ENCODE results near the gene TVP23C.

The TVP23C gene

GRCh38 chr17:15492791-15493692, 70.2 kb downstream of the TVP23C start:
- no peaks in the 10 kb centered on the region for H3K36me3 Mint-ChIP-seq (ENCODE audit: low read depth)
- no peak overlapping the region for H3K4me3 Mint-ChIP-seq
- no peak overlapping the region for H3K27ac Mint-ChIP-seq
- peaks cover 9% of the 10 kb centered on the region for H3K4me1 Mint-ChIP-seq (ENCODE audit: low read depth)
- no peaks in the 10 kb centered on the region for H3K27me3 Mint-ChIP-seq
- H3K9me3 Mint-ChIP-seq, result no peaks in the 10 kb centered on the region

- Mint-ChIP-seq H3K4me1 (ENCODE audit: low read depth) (peaks cover 9% of the 10 kb centered on the region), H3K4me3 (no peak overlapping the region), H3K9me3 (no peaks in the 10 kb centered on the region), H3K27ac (no peak overlapping the region), H3K36me3 (ENCODE audit: low read depth) (peaks cover 3% of the 10 kb centered on the region), H3K27me3 (no peaks in the 10 kb centered on the region)
Measured at GRCh38 chr17:15492186-15492585, 71.1 kb downstream of the TVP23C start.

- Mint-ChIP-seq H3K27ac (no peak overlapping the region), H3K36me3 (ENCODE audit: low read depth) (peaks cover 3% of the 10 kb centered on the region), H3K9me3 (no peaks in the 10 kb centered on the region), H3K27me3 (no peaks in the 10 kb centered on the region), H3K4me1 (ENCODE audit: low read depth) (peaks cover 9% of the 10 kb centered on the region), H3K4me3 (no peak overlapping the region)
Measured at GRCh38 chr17:15490634-15491261, 72.5 kb downstream of the TVP23C start.

- peaks cover 9% of the 10 kb centered on the region for H3K4me1 Mint-ChIP-seq (ENCODE audit: low read depth)
- H3K4me3 Mint-ChIP-seq, result no peak overlapping the region
- H3K9me3 Mint-ChIP-seq, result no peaks in the 10 kb centered on the region
- no peak overlapping the region for H3K27ac Mint-ChIP-seq
- peaks cover 3% of the 10 kb centered on the region for H3K36me3 Mint-ChIP-seq (ENCODE audit: low read depth)
- H3K27me3 Mint-ChIP-seq, result no peaks in the 10 kb centered on the region
Measured at GRCh38 chr17:15488557-15488956, 74.7 kb downstream of the TVP23C start.

- Mint-ChIP-seq H3K4me3 (no peak overlapping the region), H3K36me3 (ENCODE audit: low read depth) (peaks cover 3% of the 10 kb centered on the region), H3K4me1 (ENCODE audit: low read depth) (no peaks in the 10 kb centered on the region), H3K27ac (no peak overlapping the region), H3K27me3 (no peaks in the 10 kb centered on the region), H3K9me3 (no peaks in the 10 kb centered on the region)
Measured at GRCh38 chr17:15485045-15485444, 78.2 kb downstream of the TVP23C start.

- Mint-ChIP-seq H3K4me3 (no peak overlapping the region), H3K9me3 (no peaks in the 10 kb centered on the region), H3K27ac (no peak overlapping the region), H3K36me3 (ENCODE audit: low read depth) (peaks cover 3% of the 10 kb centered on the region), H3K27me3 (no peaks in the 10 kb centered on the region), H3K4me1 (ENCODE audit: low read depth) (no peaks in the 10 kb centered on the region)
Measured at GRCh38 chr17:15483431-15483830, 79.9 kb downstream of the TVP23C start.

GRCh38 chr17:15482476-15482875, 80.8 kb downstream of the TVP23C start:
- H3K27ac Mint-ChIP-seq, result no peak overlapping the region

GRCh38 chr17:15481481-15481880, 81.8 kb downstream of the TVP23C start:
- Mint-ChIP-seq H3K27me3 (no peaks in the 10 kb centered on the region), H3K36me3 (ENCODE audit: low read depth) (no peaks in the 10 kb centered on the region), H3K4me3 (no peak overlapping the region), H3K27ac (no peak overlapping the region), H3K9me3 (no peaks in the 10 kb centered on the region), H3K4me1 (ENCODE audit: low read depth) (no peaks in the 10 kb centered on the region)

More at GRCh38 chr17:15482476-15482875, 80.8 kb downstream of the TVP23C start:
- no peak overlapping the region for H3K4me3 Mint-ChIP-seq
- no peaks in the 10 kb centered on the region for H3K9me3 Mint-ChIP-seq
- H3K36me3 Mint-ChIP-seq (ENCODE audit: low read depth), result peaks cover 1% of the 10 kb centered on the region
- no peaks in the 10 kb centered on the region for H3K27me3 Mint-ChIP-seq
- H3K4me1 Mint-ChIP-seq (ENCODE audit: low read depth), result no peaks in the 10 kb centered on the region

GRCh38 chr17:15480204-15480603, 83.1 kb downstream of the TVP23C start:
- Mint-ChIP-seq H3K9me3 (no peaks in the 10 kb centered on the region), H3K4me1 (ENCODE audit: low read depth) (no peaks in the 10 kb centered on the region), H3K27me3 (no peaks in the 10 kb centered on the region), H3K36me3 (ENCODE audit: low read depth) (peaks cover 3% of the 10 kb centered on the region), H3K4me3 (no peak overlapping the region), H3K27ac (no peak overlapping the region)

- no peaks in the 10 kb centered on the region for H3K9me3 Mint-ChIP-seq
- H3K27me3 Mint-ChIP-seq, result no peaks in the 10 kb centered on the region
- peaks cover 3% of the 10 kb centered on the region for H3K36me3 Mint-ChIP-seq (ENCODE audit: low read depth)
- no peaks in the 10 kb centered on the region for H3K4me1 Mint-ChIP-seq (ENCODE audit: low read depth)
- no peak overlapping the region for H3K4me3 Mint-ChIP-seq
- no peak overlapping the region for H3K27ac Mint-ChIP-seq
Measured at GRCh38 chr17:15479703-15480102, 83.6 kb downstream of the TVP23C start.

- Mint-ChIP-seq H3K9me3 (no peaks in the 10 kb centered on the region), H3K36me3 (ENCODE audit: low read depth) (peaks cover 9% of the 10 kb centered on the region), H3K4me1 (ENCODE audit: low read depth) (no peaks in the 10 kb centered on the region), H3K4me3 (no peak overlapping the region), H3K27ac (no peak overlapping the region), H3K27me3 (no peaks in the 10 kb centered on the region)
Measured at GRCh38 chr17:15478845-15479244, 84.4 kb downstream of the TVP23C start.

- Mint-ChIP-seq H3K27ac (no peak overlapping the region), H3K4me3 (no peak overlapping the region), H3K4me1 (ENCODE audit: low read depth) (no peaks in the 10 kb centered on the region), H3K27me3 (no peaks in the 10 kb centered on the region), H3K9me3 (no peaks in the 10 kb centered on the region), H3K36me3 (ENCODE audit: low read depth) (peaks cover 9% of the 10 kb centered on the region)
Measured at GRCh38 chr17:15475631-15476354, 87.5 kb downstream of the TVP23C start.

- Mint-ChIP-seq H3K4me1 (ENCODE audit: low read depth) (no peaks in the 10 kb centered on the region), H3K27me3 (no peaks in the 10 kb centered on the region), H3K9me3 (no peaks in the 10 kb centered on the region), H3K27ac (no peak overlapping the region), H3K36me3 (ENCODE audit: low read depth) (peaks cover 9% of the 10 kb centered on the region), H3K4me3 (no peak overlapping the region)
Measured at GRCh38 chr17:15472891-15473290, 90.4 kb downstream of the TVP23C start.

GRCh38 chr17:15470536-15470935, 92.7 kb downstream of the TVP23C start:
- no peaks in the 10 kb centered on the region for H3K27me3 Mint-ChIP-seq
- peaks cover 6% of the 10 kb centered on the region for H3K36me3 Mint-ChIP-seq (ENCODE audit: low read depth)
- no peak overlapping the region for H3K4me3 Mint-ChIP-seq
- no peaks in the 10 kb centered on the region for H3K4me1 Mint-ChIP-seq (ENCODE audit: low read depth)
- no peaks in the 10 kb centered on the region for H3K9me3 Mint-ChIP-seq
- H3K27ac Mint-ChIP-seq, result no peak overlapping the region

- no peak overlapping the region for H3K27ac Mint-ChIP-seq
- H3K4me1 Mint-ChIP-seq (ENCODE audit: low read depth), result no peaks in the 10 kb centered on the region
- H3K4me3 Mint-ChIP-seq, result no peak overlapping the region
- H3K36me3 Mint-ChIP-seq (ENCODE audit: low read depth), result peaks cover under 1% of the 10 kb centered on the region
- H3K27me3 Mint-ChIP-seq, result no peaks in the 10 kb centered on the region
- H3K9me3 Mint-ChIP-seq, result no peaks in the 10 kb centered on the region
Measured at GRCh38 chr17:15469260-15469659, 94.0 kb downstream of the TVP23C start.

Measured in stimulated activated naive CD8-positive, alpha-beta T cell treated with anti-CD3 and anti-CD28 coated beads, Interleukin-15, Interleukin-2, amounts not matched to agents 100 ng/mL and 50 ng/mL, for 24 hours (primary cell).